Stimulated activated naive CD8-positive, alpha-beta T cell treated with anti-CD3 and anti-CD28 coated beads, Interleukin-15, amount 100 ng/mL, for 72 hours (primary cell): ENCODE data around the gene TNRC6B.

ENCODE experiments used
- ATAC-seq: fragments of 150-1000 bp; cut with Tn5 transposase; 2 replicates; pipeline ENCODE4 v1.10.0; 2021; ENCODE audit warnings: mild to moderate bottlenecking, moderate library complexity
- DNase-seq, 2 donors: peaks; one replicate each; pipeline ENCODE4 v3.0.0; 2021 to 2022
- H3K27ac Mint-ChIP-seq, 2 donors: one replicate each; pipeline ENCODE4 v1.8.0; 2022; ENCODE audit warnings: mild to moderate bottlenecking in 2 of 2, mixed read lengths in 2 of 2, moderate library complexity in 2 of 2
- H3K27me3 Mint-ChIP-seq: one replicate; pipeline ENCODE4 v1.8.0; 2022; ENCODE audit warnings: mixed read lengths
- H3K4me1 Mint-ChIP-seq: one replicate; pipeline ENCODE4 v1.8.0; 2022; ENCODE audit warnings: mild to moderate bottlenecking, mixed read lengths
- H3K4me3 Mint-ChIP-seq, 2 donors: one replicate each; pipeline ENCODE4 v1.8.0; 2022; ENCODE audit warnings: mild to moderate bottlenecking in 2 of 2, mixed read lengths in 2 of 2, moderate library complexity in 1 of 2
- H3K9me3 Mint-ChIP-seq, 2 donors: one replicate each; pipeline ENCODE4 v1.8.0; 2022; ENCODE audit warnings: mixed read lengths in 2 of 2

The TNRC6B gene

DNA sequence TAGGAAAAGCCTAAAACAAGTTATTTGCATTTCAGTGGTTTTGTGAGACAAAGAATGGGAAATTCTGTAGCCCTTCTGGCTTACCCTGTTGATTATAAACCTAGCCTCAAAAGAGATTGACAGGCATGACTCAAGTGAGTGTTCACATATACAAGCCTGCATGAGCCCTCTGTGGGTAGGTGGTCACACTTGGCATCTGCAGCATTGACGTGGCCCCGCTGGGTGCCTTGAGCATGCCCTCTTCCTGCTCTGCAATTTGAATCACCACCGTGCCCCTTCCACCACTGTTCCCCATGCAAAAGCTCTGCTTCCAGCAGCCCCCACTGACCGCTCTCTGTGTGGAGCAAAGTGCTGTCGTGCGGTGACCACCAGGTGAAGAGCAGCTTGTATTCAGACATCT lies 147.6 kb downstream of the TNRC6B start:
- ATAC-seq: peak; percentile 98
- peak overlapping the region; percentile 89 to 93 for H3K27ac Mint-ChIP-seq

GRCh38 chr22:40326905-40327735 lies 149.4 kb downstream of the TNRC6B start:
- DNase-seq: no peak
- Mint-ChIP-seq H3K9me3 (no peaks in the 10 kb centered on the region), H3K27ac (peak overlapping the region; percentile 37 to 83), H3K4me1 (peaks cover 97% of the 10 kb centered on the region), H3K4me3 (peak overlapping the region; percentile 56 to 67), H3K27me3 (no peaks in the 10 kb centered on the region)
- ATAC-seq: no peak

More for the DNA sequence above, 147.6 kb downstream of the TNRC6B start:
- H3K4me1 Mint-ChIP-seq: peaks cover 94% of the 10 kb centered on the region
- no peaks in the 10 kb centered on the region for H3K27me3 Mint-ChIP-seq
- DNase-seq: peak; percentile 68 to 84
- H3K9me3 Mint-ChIP-seq: no peaks in the 10 kb centered on the region
- H3K4me3 Mint-ChIP-seq: peak overlapping the region; percentile 75 to 83

DNA sequence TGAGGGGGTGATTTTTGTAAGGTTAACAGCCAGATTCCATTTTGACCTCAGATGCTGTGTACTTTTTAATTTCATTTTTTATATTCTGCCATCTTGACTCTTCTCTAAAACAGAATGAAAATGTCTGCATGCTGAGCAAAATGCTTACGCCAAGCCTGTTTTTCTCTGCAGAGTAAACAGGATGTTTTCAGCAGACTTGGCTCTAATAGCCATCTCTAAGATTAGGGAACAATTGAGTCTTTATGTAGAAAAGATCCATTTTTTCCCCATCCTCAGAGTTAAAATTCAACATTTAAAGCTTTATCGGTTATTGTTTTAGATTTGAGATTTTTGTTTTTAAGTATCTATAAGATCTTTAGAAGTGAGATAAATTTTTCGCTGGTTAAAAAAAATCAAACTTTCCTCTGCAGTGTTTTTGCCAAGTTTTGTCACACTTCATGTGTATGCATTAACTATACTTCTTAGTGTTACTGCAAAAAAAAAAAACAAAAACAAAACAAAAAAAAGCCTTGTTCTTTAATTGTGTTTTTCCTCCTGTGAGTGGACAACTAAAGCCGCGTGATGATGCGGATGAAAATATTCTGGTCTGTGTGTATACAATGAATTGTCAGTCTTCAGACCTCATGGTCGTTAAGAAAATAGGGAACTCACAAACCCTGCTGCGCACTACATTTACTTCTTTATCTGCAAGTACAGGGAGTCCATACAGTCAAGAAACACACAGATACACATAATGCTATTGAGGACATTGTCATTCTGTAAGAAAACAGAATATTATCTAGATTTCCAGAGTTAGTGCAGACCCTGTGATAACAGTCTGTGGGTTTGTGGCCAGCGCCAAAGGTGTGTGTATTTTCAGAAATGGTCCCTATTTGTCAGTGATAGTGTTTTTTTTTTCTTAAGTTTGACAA lies 151.1 kb downstream of the TNRC6B start:
- H3K9me3 Mint-ChIP-seq: no peaks in the 10 kb centered on the region
- ATAC-seq (no peak), DNase-seq (no peak)
- no peak overlapping the region for H3K27ac Mint-ChIP-seq
- peaks cover 99% of the 10 kb centered on the region for H3K4me1 Mint-ChIP-seq
- H3K4me3 Mint-ChIP-seq: no peak overlapping the region
- H3K27me3 Mint-ChIP-seq: no peaks in the 10 kb centered on the region

DNA sequence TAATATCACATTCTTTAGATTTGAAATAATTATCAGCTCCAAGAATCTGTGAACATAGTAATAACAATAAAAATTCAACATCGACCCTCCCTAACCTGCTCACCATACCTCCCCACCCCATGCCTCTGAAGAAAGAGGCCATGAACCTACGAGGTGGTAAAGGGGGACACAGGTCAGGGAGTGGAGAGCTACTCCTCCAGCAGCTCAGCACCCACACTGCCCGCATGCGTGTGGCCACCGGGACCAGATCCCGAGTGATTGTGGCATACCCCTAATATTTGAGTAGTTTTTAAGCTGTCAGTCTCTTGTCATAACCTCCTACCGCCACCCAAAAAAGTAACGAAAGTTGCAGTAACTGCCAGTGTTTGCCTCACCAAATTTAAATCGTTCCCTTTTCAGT lies 151.7 kb downstream of the TNRC6B start:
- Mint-ChIP-seq H3K27me3 (no peaks in the 10 kb centered on the region), H3K9me3 (no peaks in the 10 kb centered on the region), H3K4me1 (peaks cover 99% of the 10 kb centered on the region), H3K4me3 (no peak overlapping the region), H3K27ac (no peak overlapping the region)
- ATAC-seq (no peak), DNase-seq (no peak)

GRCh38 chr22:40330086-40330485 lies 152.4 kb downstream of the TNRC6B start:
- H3K27me3 Mint-ChIP-seq: no peaks in the 10 kb centered on the region
- H3K4me1 Mint-ChIP-seq: peaks cover 99% of the 10 kb centered on the region
- H3K4me3 Mint-ChIP-seq: peak overlapping the region; percentile 39 to 44
- H3K27ac Mint-ChIP-seq: peak overlapping the region in 1 of 2 donors; percentile 86
- DNase-seq (no peak), ATAC-seq (no peak)
- no peaks in the 10 kb centered on the region for H3K9me3 Mint-ChIP-seq

- no peak for DNase-seq
- Mint-ChIP-seq H3K4me3 (no peak overlapping the region), H3K27me3 (no peaks in the 10 kb centered on the region), H3K27ac (no peak overlapping the region), H3K4me1 (peaks cover 99% of the 10 kb centered on the region), H3K9me3 (no peaks in the 10 kb centered on the region)
- ATAC-seq: no peak
Measured at GRCh38 chr22:40330615-40331014, 152.9 kb downstream of the TNRC6B start.

- peaks cover 98% of the 10 kb centered on the region for H3K4me1 Mint-ChIP-seq
- H3K27ac Mint-ChIP-seq: peak overlapping the region in 1 of 2 donors; percentile 90
- DNase-seq (no peak), ATAC-seq (no peak)
- no peaks in the 10 kb centered on the region for H3K9me3 Mint-ChIP-seq
- peak overlapping the region; percentile 77 to 78 for H3K4me3 Mint-ChIP-seq
- H3K27me3 Mint-ChIP-seq: no peaks in the 10 kb centered on the region
Measured at GRCh38 chr22:40331706-40332105, 154.0 kb downstream of the TNRC6B start.

- Mint-ChIP-seq H3K27ac (peak overlapping the region; percentile 88 to 90), H3K9me3 (no peaks in the 10 kb centered on the region), H3K27me3 (no peaks in the 10 kb centered on the region), H3K4me1 (peaks cover 92% of the 10 kb centered on the region), H3K4me3 (peak overlapping the region; percentile 77 to 78)
- ATAC-seq (peak; percentile 61), DNase-seq (no peak)
Measured at GRCh38 chr22:40332319-40332781, 154.6 kb downstream of the TNRC6B start.

GRCh38 chr22:40334060-40334459 lies 156.3 kb downstream of the TNRC6B start:
- Mint-ChIP-seq H3K4me1 (peaks cover 85% of the 10 kb centered on the region), H3K27ac (peak overlapping the region in 1 of 2 donors; percentile 43), H3K27me3 (no peaks in the 10 kb centered on the region), H3K9me3 (no peaks in the 10 kb centered on the region), H3K4me3 (peak overlapping the region in 1 of 2 donors; percentile 13)
- DNase-seq (no peak), ATAC-seq (no peak)

GRCh38 chr22:40334899-40335298 lies 157.2 kb downstream of the TNRC6B start:
- peaks cover 77% of the 10 kb centered on the region for H3K4me1 Mint-ChIP-seq
- H3K27me3 Mint-ChIP-seq: no peaks in the 10 kb centered on the region
- ATAC-seq (peak; percentile 55), DNase-seq (no peak)
- peak overlapping the region; percentile 65 to 79 for H3K4me3 Mint-ChIP-seq
- no peaks in the 10 kb centered on the region for H3K9me3 Mint-ChIP-seq
- H3K27ac Mint-ChIP-seq: peak overlapping the region; percentile 9 to 66

GRCh38 chr22:40335358-40335757 lies 157.6 kb downstream of the TNRC6B start:
- Mint-ChIP-seq H3K27ac (peak overlapping the region in 1 of 2 donors; percentile 66), H3K9me3 (no peaks in the 10 kb centered on the region), H3K4me1 (peaks cover 72% of the 10 kb centered on the region), H3K27me3 (no peaks in the 10 kb centered on the region), H3K4me3 (peak overlapping the region in 1 of 2 donors; percentile 26)
- DNase-seq (no peak), ATAC-seq (no peak)

DNA sequence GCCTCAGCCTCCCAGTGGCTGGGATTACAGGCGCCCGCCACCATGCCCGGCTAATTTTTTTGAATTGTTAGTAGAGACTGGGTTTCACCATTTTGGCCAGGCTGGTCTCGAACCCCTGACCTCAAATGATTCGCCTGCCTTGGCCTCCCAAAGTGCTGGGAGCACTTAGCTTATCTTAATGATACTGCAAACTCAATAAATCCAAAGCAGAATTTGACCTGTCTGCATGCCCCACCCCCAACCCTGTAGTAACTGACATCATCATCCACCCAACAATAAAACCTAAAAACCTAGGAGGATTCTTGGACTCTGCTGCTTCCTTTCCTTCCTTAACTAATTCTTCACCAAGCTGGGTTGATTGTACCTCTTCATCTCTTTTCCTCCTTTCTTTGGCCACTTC lies 162.3 kb downstream of the TNRC6B start:
- H3K9me3 Mint-ChIP-seq: no peaks in the 10 kb centered on the region
- no peak overlapping the region for H3K4me3 Mint-ChIP-seq
- no peak overlapping the region for H3K27ac Mint-ChIP-seq
- no peak for ATAC-seq
- peaks cover 51% of the 10 kb centered on the region for H3K4me1 Mint-ChIP-seq
- H3K27me3 Mint-ChIP-seq: no peaks in the 10 kb centered on the region
- no peak for DNase-seq

DNA sequence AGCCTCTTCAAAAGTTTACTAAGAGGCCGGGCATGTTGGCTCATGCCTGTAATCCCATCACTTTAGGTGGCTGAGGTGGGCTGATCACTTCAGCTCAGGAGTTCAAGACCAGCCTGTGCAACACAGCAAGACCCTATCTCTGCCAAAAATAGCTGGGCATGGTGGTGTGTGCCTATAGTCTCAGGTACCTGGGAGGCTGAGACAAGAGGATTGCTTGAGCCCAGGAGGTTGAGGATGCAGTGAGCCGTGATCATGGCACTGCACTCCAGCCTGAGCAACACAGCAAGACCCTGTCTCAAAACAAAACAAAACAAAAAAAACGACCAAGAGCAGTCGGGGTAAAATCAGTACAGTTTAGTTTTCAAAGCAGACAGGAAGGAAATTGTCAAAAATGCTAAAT lies 163.9 kb downstream of the TNRC6B start:
- Mint-ChIP-seq H3K27ac (peak overlapping the region in 1 of 2 donors; percentile 3), H3K4me3 (no peak overlapping the region), H3K27me3 (no peaks in the 10 kb centered on the region), H3K9me3 (no peaks in the 10 kb centered on the region), H3K4me1 (peaks cover 41% of the 10 kb centered on the region)
- ATAC-seq: no peak
- no peak for DNase-seq

GRCh38 chr22:40342521-40342920 lies 164.8 kb downstream of the TNRC6B start:
- DNase-seq: no peak
- Mint-ChIP-seq H3K4me1 (peaks cover 46% of the 10 kb centered on the region), H3K4me3 (no peak overlapping the region), H3K27me3 (no peaks in the 10 kb centered on the region), H3K9me3 (no peaks in the 10 kb centered on the region), H3K27ac (peak overlapping the region in 1 of 2 donors; percentile 85)
- no peak for ATAC-seq

- no peak for DNase-seq
- H3K4me3 Mint-ChIP-seq: peak overlapping the region; percentile 97
- H3K4me1 Mint-ChIP-seq: peaks cover 53% of the 10 kb centered on the region
- H3K27me3 Mint-ChIP-seq: no peaks in the 10 kb centered on the region
- no peak for ATAC-seq
- peak overlapping the region in 1 of 2 donors; percentile 65 for H3K27ac Mint-ChIP-seq
- no peaks in the 10 kb centered on the region for H3K9me3 Mint-ChIP-seq
Measured at GRCh38 chr22:40345271-40345670, 167.5 kb downstream of the TNRC6B start.

DNA sequence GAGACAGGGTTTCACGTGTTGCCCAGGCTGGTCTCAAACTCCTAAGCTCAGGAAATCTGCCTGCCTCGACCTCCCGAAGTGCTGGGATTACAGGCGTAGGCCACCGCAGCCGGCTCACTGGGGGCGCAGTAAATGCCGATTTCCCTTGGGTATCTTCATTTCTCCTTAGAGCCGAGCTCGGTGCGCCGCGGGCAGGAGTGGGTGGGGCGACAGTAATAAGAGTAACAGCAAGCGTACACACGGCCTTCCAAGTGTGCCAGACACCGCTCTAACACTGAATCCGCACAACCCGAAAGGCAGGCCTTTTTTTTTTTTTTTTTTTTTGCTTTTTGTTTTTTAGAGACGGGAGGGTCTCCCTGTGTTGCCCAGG lies 168.1 kb downstream of the TNRC6B start:
- H3K27ac Mint-ChIP-seq: peak overlapping the region; percentile 97 to 99
- H3K4me3 Mint-ChIP-seq: peak overlapping the region; percentile 97
- H3K9me3 Mint-ChIP-seq: no peaks in the 10 kb centered on the region
- no peaks in the 10 kb centered on the region for H3K27me3 Mint-ChIP-seq
- ATAC-seq (peak; percentile 49), DNase-seq (peak in 1 of 2 donors; percentile 55)
- peaks cover 53% of the 10 kb centered on the region for H3K4me1 Mint-ChIP-seq
